GM12878 (cell line): ENCODE results near the gene DISC1. TPM values are rescaled to one million over a fixed set of nuclear protein-coding genes. Genes with fewer than 3 reads are reported as not detected.

Source experiments
- ATAC-seq: fragments of 200-7000 bp; cut with Tn5 transposase; 3 replicates; pipeline ENCODE4 v1.9.1; 2020; ENCODE audit warnings: mild to moderate bottlenecking, moderate library complexity
- BruUV-seq: library from RNA; stranded (reverse); fragments of 400-500 nt; replicated peaks from 2 replicates; lab custom pipeline; 2021; lab: Mats Ljungman, UMichigan
- CTCF ChIA-PET: fragments of 300-600 bp; sonication (Branson Sonifier 250); formaldehyde crosslinking; extraction: SDS; loops from one replicate; lab custom pipeline; 2021; ENCODE audit warnings: inconsistent platforms; lab: Yijun Ruan, JAX
- POLR2A ChIA-PET: fragments of 350-600 bp; formaldehyde crosslinking; extraction: SDS; loops from one replicate; lab custom pipeline; 2021; ENCODE audit warnings: inconsistent platforms; lab: Charles Lee
- RAD21 ChIA-PET: fragments of 300-600 bp; sonication (Branson Sonifier 250); formaldehyde crosslinking; loops from one replicate; lab custom pipeline; 2023; ENCODE audit warnings: antibody characterized with exemption; ENCODE audit not compliant: unreplicated experiment; lab: Charles Lee
- SMC1A ChIA-PET: fragments of 300-600 bp; sonication (Branson Sonifier 250); formaldehyde crosslinking; loops from one replicate; lab custom pipeline; 2023; ENCODE audit not compliant: unreplicated experiment, uncharacterized antibody; lab: Charles Lee
- DNase-seq: peaks from one replicate; pipeline ENCODE4 v3.0.0-alpha.2; 2011; ENCODE audit warnings: low read depth, low spot score
- FAIRE-seq: peaks from 3 replicates; lab custom pipeline; 2011; peaks lifted over from hg19 to GRCh38; lab: Jason Lieb, UNC
- H2AFZ ChIP-seq: 2 replicates; pipeline ENCODE4 v1.6.0; 2011; ENCODE audit warnings: low read depth, low read length, control low read depth; ENCODE audit not compliant: control insufficient read depth
- H3K27ac ChIP-seq: 2 replicates; pipeline ENCODE4 v1.5.1; 2011; ENCODE audit warnings: control low read depth; ENCODE audit not compliant: control insufficient read depth, insufficient read depth
- H3K27me3 ChIP-seq, 2 experiments: replicated peaks in 1 of 2; 2 replicates each; pipeline versions ENCODE4 v1.6.0 to v1.6.1; 2011; ENCODE audit warnings: low read length in 1 of 2; ENCODE audit not compliant: control insufficient read depth in 2 of 2, insufficient read depth in 2 of 2
- H3K36me3 ChIP-seq, 2 experiments: 2 replicates each; pipeline ENCODE4 v1.5.1; 2011; ENCODE audit warnings: low read length in 1 of 2; ENCODE audit not compliant: control insufficient read depth in 2 of 2, insufficient read depth in 2 of 2
- H3K4me1 ChIP-seq: 2 replicates; pipeline ENCODE4 v1.6.1; 2011; ENCODE audit warnings: mild to moderate bottlenecking, low read length, moderate library complexity, mixed read lengths; ENCODE audit not compliant: control insufficient read depth, insufficient read depth
- H3K4me2 ChIP-seq: 2 replicates; pipeline ENCODE4 v1.6.0; 2011; ENCODE audit warnings: control low read depth; ENCODE audit not compliant: control insufficient read depth, insufficient read depth
- H3K4me3 ChIP-seq: fragments of 200-600 bp; sonication (generic); 2 replicates; pipeline ENCODE4 v1.5.1; 2016
- H3K79me2 ChIP-seq: 2 replicates; pipeline ENCODE4 v1.6.0; 2011; ENCODE audit warnings: low read length; ENCODE audit not compliant: control insufficient read depth, insufficient read depth
- H3K9ac ChIP-seq: 2 replicates; pipeline ENCODE4 v1.8.0; 2011; ENCODE audit warnings: low read length, control low read depth, mixed read lengths; ENCODE audit not compliant: control insufficient read depth, insufficient read depth
- H3K9me3 ChIP-seq: replicated peaks from 3 replicates; pipeline ENCODE4 v1.5.1; 2011; ENCODE audit warnings: mild to moderate bottlenecking, low read length; ENCODE audit not compliant: control insufficient read depth, insufficient read depth
- H4K20me1 ChIP-seq: 2 replicates; pipeline ENCODE4 v1.6.0; 2011; ENCODE audit not compliant: control insufficient read depth, insufficient read depth
- ATF3 ChIP-seq: IDR thresholded peaks from 2 replicates; pipeline ENCODE4 v1.6.1; 2011; ENCODE audit warnings: low read depth, mild to moderate bottlenecking, low read length, moderate library complexity, borderline replicate concordance; ENCODE audit errors: extremely low read depth
- BACH1 ChIP-seq: fragments of 450-650 bp; IDR thresholded peaks from 2 replicates; pipeline ENCODE4 v1.6.1; 2017; ENCODE audit warnings: mild to moderate bottlenecking, borderline replicate concordance
- BCL11A ChIP-seq: IDR thresholded peaks from 2 replicates; pipeline ENCODE4 v1.6.1; 2011; ENCODE audit warnings: low read depth, low read length
- FOXK2 ChIP-seq: fragments of 450-650 bp; IDR thresholded peaks from 2 replicates; pipeline ENCODE4 v1.6.1; 2017; ENCODE audit warnings: mild to moderate bottlenecking, moderate library complexity
- IRF5 ChIP-seq: fragments of 450-650 bp; IDR thresholded peaks from 2 replicates; pipeline ENCODE4 v1.6.1; 2017; ENCODE audit warnings: borderline replicate concordance
- NFYB ChIP-seq: IDR thresholded peaks from 2 replicates; pipeline ENCODE4 v1.6.1; 2011; ENCODE audit warnings: low read depth, mild to moderate bottlenecking, low read length, improper control_type of control experiment, moderate library complexity; ENCODE audit not compliant: insufficient read depth
- SIN3A ChIP-seq: IDR thresholded peaks from 2 replicates; pipeline ENCODE4 v1.6.1; 2012; ENCODE audit warnings: low read depth, low read length, improper control_type of control experiment
- SKIL ChIP-seq: fragments of 450-650 bp; IDR thresholded peaks from 2 replicates; pipeline ENCODE4 v1.6.1; 2017; ENCODE audit warnings: mild to moderate bottlenecking, low read depth, inconsistent platforms; ENCODE audit not compliant: poor library complexity, severe bottlenecking
- SMAD5 ChIP-seq: IDR thresholded peaks from 2 replicates; pipeline ENCODE4 v1.6.1; 2016; ENCODE audit warnings: antibody characterized with exemption, low read depth
- TBL1XR1 ChIP-seq: IDR thresholded peaks from 2 replicates; pipeline ENCODE4 v1.6.1; 2012; ENCODE audit warnings: low read depth, low read length, improper control_type of control experiment
- USF2 ChIP-seq: IDR thresholded peaks from 2 replicates; pipeline ENCODE4 v1.6.1; 2011; ENCODE audit warnings: low read depth, low read length, improper control_type of control experiment, borderline replicate concordance
- ZSCAN29 ChIP-seq: fragments of 450-650 bp; IDR thresholded peaks from 2 replicates; pipeline ENCODE4 v1.6.1; 2017; ENCODE audit warnings: mild to moderate bottlenecking, moderate library complexity
- WGBS: methylation state at CpG from one replicate; pipeline ENCODE4 v1.1.6; 2016; ENCODE audit warnings: low lambda C conversion rate; ENCODE audit not compliant: insufficient replicate concordance, insufficient coverage; ENCODE audit errors: missing lambda C conversion rate; 5-methylcytosine and 5-hydroxymethylcytosine counted together
- in situ Hi-C: fragments of 300-500 bp; cut with MboI; formaldehyde crosslinking; loops from 9 replicates; pipeline ENCODE4 v1.14.3; 2018; ENCODE audit warnings: mixed read lengths
- intact Hi-C: fragments of 100-400 bp; cut with micrococcal nuclease; formaldehyde crosslinking; loops from one replicate; pipeline ENCODE4 v1.14.2; 2022; ENCODE audit not compliant: unreplicated experiment
- polyA plus RNA-seq, 11 experiments: library from polyadenylated mRNA; depleted of rRNA in 4 of 11; unstranded in 6 of 11; stranded (reverse) in 5 of 11; fragments of >200 nt; fragmentation: Nextera tagmentation in 4 of 11; fragmentation: Illumina TruSeq in 1 of 11; extraction: Ambion mirVana in 4 of 11; extraction: Trizol in 1 of 11; gene quantifications; 1 replicate in 1 of 11; 2 replicates in 10 of 11; pipeline versions ENCODE4 v1.2.1 to v1.2.3, GENCODE V29; 2011 to 2016; ENCODE audit warnings: inconsistent platforms in 2 of 11, missing spikeins in 2 of 11, low read depth in 1 of 11
- total RNA-seq, 4 experiments: library from RNA; depleted of rRNA in 3 of 4; stranded (reverse); fragments of >200 nt in 3 of 4; fragmentation: Illumina TruSeq in 1 of 4; extraction: Trizol in 1 of 4; gene quantifications; 2 replicates each; pipeline versions ENCODE4 v1.2.1 to v1.2.3, GENCODE V29; 2013 to 2021

The DISC1 gene
- total and polyA plus RNA-seq, 10 of the 15 experiments (the other 5 are each of a cell fraction or from before 2014, with no cell fraction given): 0.05 to 0.72 (median 0.19) TPM; not detected in 1

- TF ChIP-seq TBL1XR1 (no peak), BACH1 (no peak), SMAD5 (no peak)
- TF ChIP-seq, all 136 proteins: peak for 0
Observed at GRCh38 chr1:231748760-231749415, 122.3 kb downstream of the DISC1 start (continued).

- in situ Hi-C loops: no loop called here
- CTCF ChIA-PET: no interaction called here
Observed at GRCh38 chr1:231750296-231750695, 123.7 kb downstream of the DISC1 start.

More at GRCh38 chr1:231750296-231750695, 123.7 kb downstream of the DISC1 start:
- intact Hi-C loops: no loop called here
- Histone ChIP-seq H3K4me3 (no peak overlapping the region), H3K27me3 (no peaks in the 10 kb centered on the region), H2AFZ (no peak overlapping the region), H3K4me2 (no peak overlapping the region), H3K36me3 (no peaks in the 10 kb centered on the region), H4K20me1 (no peaks in the 10 kb centered on the region), H3K27ac (no peak overlapping the region), H3K9ac (no peak overlapping the region), H3K4me1 (no peaks in the 10 kb centered on the region), H3K9me3 (peaks cover 2% of the 10 kb centered on the region; the same call in 1 of the 3 replicates), H3K79me2 (no peaks in the 10 kb centered on the region)
- 64% methylated on average over 2 of the region's 2 CpGs for WGBS
- TF ChIP-seq IRF5: no peak
- no peak for TF ChIP-seq USF2
- TF ChIP-seq BCL11A: no peak
- TF ChIP-seq NFYB: no peak
- TF ChIP-seq ATF3: no peak
- TF ChIP-seq SKIL: no peak
- TF ChIP-seq SIN3A: no peak
- no peak for TF ChIP-seq ZSCAN29
- TF ChIP-seq FOXK2: no peak
- DNase-seq: no peak
- ATAC-seq: no peak
- BruUV-seq: no TSS peak
- FAIRE-seq: no peak
- ChIA-PET POLR2A (no interaction called here), SMC1A (no interaction called here), RAD21 (no interaction called here)
